DMS153 treated with DMSO at 0.1 percent for 48 hours (cell line): ENCODE measurements around the gene MBP.
A peak's percentile ranks its signal among the peaks of the same experiment; 100 is the strongest.

Source experiments
- DNase-seq: peaks from one replicate; lab custom pipeline; 2025; ENCODE audit not compliant: unreplicated experiment; lab: John Stamatoyannopoulos, UW

The MBP gene

GRCh38 chr18:77133835-77134496 is 1.4 kb upstream of the MBP start:
- peak; percentile 21 for DNase-seq

GRCh38 chr18:77133051-77133834 is 660 bp upstream of the MBP start:
- DNase-seq, result no peak

DNA sequence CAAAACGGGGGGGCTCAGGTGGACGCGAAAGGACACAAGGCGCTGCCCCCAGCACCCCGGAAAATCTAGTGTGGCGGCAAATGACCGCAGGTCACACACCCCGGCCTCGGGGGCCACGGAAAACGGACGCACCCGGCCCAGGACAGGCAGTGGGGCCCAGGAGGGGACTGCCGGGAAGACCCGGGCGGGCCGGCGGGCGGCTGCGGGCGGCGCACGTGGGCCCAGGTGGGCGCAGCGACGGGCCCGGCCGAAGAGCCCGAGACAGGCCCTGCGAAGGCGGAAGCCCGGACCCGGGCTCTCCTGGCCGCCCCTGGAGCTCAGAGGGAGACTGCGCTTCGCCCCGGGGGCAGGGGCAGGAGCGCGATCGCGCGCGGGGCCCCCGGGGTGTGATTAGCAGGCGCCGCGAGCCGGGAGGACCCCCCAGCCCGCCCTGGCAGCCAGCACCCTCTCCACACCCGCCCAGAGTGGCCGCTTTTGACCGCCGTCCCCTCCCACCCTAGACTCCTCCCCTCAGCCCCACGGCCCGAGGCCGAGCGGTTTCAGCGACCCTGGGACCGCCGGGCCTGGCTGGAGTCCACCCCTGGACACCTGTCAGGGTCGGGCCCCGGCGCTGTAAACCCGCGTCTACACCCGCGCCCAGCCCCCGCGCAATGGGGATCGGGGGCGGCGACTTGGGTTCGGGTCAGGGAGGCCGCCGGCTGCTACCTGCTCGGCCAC is 773 bp downstream of the MBP start:
- no peak for DNase-seq

- DNase-seq, result no peak
Observed at GRCh38 chr18:77131100-77131651, 1.4 kb downstream of the MBP start.

DNA sequence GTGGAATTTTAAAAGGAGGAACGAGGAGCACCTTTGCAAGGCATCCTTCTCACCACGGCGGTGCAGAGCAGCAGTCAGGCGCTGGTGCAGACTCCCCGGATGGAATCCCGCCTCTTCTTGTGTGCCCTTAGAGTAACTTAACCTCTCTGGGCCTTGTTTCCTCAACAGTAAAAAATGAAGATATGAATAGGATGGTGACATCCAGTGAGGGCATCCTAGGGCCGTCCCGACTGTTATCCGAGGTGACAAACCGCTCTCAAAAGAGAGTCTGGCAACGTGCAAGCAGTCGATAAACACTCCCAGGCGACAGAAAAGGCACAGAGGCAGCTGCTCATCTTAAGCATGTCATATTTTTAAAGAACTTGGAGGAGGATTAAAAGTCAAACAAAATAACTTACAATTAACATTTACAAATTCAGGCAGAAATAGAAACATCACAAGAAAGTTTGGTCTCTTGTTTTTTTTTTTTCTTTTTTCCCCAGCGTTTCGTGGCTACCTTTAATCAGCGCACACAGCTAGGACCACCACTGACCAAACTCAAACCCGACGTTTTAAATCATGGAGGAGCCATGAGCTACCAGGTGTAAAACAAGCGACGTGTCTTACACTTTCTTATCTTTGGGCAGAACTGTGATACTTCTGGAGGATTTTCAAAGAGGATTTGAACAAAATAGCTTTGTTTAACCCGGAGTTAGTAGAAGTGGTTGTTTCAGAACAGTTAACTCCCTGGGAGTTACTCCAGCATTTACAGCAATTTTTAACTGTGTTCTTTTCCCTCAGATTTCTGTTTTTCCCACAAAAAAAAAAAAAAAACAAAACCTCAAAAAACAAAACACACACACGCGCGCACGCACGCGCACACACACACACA is 2.1 kb downstream of the MBP start:
- no peak for DNase-seq

- no peak for DNase-seq
Observed at GRCh38 chr18:77129150-77129551, 3.4 kb downstream of the MBP start.

- DNase-seq, result peak; percentile 38
Observed at GRCh38 chr18:77127769-77128671, 4.6 kb downstream of the MBP start.

DNA sequence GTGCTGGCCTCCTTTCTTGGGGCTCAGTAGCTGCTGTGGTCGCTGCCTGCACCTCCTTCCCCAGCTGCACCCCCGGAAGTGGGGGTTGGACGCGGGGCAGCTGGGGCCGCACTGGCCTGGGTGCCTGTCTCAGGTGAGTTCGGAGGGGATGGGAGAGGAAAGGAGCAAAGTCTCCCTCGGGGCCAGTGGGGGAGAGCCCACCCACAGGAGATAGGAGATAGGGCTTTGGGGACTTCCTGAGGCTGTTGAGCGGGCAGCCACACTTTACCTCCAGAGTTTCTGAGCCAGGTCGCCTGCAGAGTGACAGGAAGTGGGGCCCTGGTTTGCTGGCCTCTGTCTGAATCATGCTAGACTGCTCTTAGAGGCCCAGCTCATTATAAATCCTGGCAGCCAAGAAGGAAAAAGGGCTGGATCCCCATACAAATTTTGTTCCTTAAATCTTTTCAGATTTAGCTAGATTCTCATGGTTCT is 8.1 kb downstream of the MBP start:
- no peak for DNase-seq

GRCh38 chr18:77123320-77124231 is 9.0 kb downstream of the MBP start:
- DNase-seq, result no peak

GRCh38 chr18:77121523-77121922 is 11.1 kb downstream of the MBP start:
- DNase-seq, result no peak

DNA sequence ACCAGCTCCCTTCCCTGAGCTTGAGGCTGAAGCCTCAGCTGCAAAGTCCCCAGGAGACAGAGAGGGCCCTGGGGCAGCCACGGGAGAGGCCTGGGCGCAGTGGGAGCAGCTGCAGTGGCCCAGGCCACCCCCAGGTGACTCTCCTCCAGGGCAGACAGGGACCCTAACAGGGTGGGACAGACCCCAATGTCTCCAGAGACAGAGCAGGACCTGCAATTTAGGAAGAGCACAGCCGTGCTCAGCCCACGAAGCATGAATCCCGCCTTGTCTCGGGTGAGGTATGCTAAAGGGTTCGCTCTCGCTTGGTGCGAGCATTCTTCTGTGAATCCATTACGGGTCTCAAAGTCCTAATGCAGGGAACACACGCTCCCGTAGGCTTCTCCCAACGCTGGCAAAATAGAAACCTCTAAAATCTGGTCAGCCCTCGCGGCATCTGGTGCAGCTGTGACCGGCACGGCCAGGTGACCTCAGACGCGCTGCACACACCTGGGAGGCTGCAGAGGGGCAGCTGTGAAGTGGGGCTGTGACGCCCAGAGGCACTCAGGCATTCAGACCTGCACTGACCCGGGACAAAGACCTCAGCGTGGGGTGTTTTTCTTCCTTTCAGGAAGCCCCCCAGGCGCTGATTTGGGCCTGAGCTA is 12.6 kb downstream of the MBP start:
- DNase-seq, result no peak

DNA sequence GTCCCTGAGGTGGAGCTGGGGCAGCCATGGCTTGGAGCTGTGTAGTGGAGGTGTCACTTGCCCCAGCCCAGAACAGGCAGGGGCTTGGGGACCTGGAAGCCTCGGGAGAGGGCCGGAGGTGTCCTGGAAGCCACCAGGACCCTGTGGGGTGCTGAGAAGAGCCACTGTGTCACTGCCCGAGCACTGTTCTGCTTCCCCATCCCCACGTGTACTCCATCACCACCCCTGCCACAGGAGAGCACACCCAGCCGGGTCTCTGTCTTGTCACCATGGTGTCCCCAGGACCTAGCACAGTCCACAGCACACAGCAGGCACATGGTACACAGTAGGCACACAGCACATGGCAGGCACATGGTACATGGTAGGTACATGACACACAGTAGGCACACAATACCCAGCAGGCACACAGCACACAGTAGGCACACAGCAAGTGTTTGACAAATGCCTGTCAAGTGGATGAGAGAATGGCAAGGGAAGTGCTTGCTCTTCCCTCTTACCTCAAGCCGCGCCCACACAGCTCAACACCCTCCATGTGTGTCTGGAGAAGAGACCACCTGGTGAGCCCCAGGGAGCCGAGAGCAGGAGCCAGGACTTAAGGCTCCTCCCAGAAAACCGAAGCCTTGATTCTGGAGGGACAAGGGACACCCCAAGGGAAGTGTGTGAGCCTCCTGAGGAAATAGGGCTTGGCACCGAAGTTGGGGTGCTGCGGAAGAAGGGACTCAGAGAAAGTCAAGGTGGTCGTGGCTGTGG is 13.3 kb downstream of the MBP start:
- no peak for DNase-seq

DNA sequence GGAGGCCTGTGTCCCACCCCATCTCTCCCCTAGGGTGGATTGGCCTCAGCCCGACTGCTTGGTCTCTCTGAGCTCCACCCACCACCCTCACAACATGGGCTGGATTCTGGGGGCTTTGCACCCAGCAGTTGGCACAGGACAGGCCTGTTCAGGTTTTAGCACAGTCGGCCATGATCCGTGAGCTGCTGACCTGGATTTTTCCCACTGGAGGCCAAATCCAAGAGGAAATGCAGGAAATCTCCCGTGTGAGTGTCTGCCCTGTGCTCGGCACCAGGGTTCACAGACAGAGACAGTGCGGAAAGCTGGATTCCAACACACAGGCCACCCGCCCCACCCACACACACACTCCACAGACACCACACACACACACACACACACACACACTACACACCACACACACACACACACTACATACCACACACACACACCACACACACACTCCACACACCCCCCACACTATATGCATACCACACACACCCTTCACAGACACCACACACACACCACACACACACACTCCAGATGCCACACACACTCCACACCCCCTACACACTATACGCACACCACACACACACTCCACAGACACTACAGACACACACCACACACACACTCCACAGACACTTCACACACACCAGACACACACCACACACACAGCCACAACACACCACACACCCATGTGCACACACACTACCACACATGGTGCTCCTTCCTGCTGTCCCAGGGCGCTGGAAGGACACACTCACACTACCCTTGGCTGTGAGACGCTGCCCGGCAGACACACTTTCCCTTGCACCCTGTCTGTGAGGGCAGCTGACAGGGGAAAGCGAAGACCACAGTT is 14.1 kb downstream of the MBP start:
- DNase-seq, result no peak

DNA sequence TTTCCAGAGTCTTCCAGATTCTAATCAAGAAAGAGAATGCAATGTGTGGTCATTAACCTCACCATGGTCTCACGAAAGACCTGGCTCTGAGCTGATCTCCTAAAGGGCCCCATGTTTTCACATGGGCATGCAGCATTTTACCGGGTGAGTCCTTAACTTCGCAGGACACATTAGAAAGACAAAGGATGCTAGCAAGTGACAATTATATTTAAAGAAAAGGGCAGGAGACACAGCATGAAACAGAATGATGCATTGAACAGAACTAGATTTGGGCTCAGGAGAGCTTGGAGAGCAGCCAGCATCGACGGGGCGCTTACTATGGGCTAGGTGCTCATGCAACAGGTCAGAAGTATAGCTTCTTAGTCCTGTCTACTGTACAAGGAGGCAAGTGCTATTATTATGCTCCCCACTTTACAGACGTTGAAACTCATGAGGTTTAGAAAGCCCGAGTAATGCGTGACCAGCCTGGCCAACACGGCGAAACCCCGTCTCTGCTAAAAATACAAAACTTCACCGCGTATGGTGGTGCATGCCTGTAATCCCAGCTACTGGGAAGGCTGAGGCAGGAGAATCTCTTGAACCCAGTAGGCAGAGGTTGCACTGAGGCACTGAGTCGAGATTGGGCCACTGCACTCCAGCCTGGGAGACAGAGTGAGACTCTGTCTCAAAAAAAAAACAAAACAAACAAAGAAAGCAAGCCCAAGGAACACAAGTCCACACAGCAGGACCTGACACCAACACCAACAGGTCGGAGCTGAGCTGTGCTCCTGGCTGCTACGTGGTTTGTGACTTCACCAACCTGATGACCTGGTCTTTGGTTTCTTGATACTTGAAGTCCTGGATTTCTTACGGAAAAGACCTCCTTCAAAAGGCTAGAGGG is 16.1 kb downstream of the MBP start:
- no peak for DNase-seq

GRCh38 chr18:77115192-77115953 is 17.2 kb downstream of the MBP start:
- DNase-seq, result no peak
